CD4-positive, alpha-beta T cell treated with Interleukin-1 beta for 1 hour (primary cell): ENCODE measurements around the gene ST8SIA6.
"Not testable (repeated sequence)": the region's sequence is repeated elsewhere in the genome, so short reads cannot be mapped to it uniquely, and the experiment has no call there.

Experiments
- DNase-seq, 2 donors: peaks; one replicate each; pipeline ENCODE4 v3.0.0-alpha.2; 2020 to 2022

The ST8SIA6 gene

GRCh38 chr10:17425584-17426262, 28.7 kb downstream of the ST8SIA6 start:
- DNase-seq = peak; percentile 39 to 53

GRCh38 chr10:17423632-17424186, 30.7 kb downstream of the ST8SIA6 start:
- DNase-seq = no peak

DNA sequence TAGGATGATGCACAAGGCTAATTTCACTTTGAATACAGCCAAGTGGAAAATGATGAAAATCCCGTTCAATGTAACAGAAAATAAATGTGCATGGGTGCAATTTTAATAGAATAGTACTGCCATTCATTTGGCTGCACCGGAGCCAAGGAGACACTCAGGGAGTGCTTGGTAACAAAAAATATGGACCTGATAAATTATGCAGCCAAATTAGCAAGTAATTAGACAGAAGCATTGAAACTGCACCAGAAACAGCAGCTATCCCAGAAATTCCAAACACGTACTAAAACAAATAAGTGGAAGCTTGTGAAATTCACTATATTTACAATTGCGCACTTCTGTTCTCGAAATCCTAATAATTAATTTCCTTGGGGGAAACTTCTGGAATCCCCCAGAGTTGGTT, 31.5 kb downstream of the ST8SIA6 start:
- no peak for DNase-seq

DNA sequence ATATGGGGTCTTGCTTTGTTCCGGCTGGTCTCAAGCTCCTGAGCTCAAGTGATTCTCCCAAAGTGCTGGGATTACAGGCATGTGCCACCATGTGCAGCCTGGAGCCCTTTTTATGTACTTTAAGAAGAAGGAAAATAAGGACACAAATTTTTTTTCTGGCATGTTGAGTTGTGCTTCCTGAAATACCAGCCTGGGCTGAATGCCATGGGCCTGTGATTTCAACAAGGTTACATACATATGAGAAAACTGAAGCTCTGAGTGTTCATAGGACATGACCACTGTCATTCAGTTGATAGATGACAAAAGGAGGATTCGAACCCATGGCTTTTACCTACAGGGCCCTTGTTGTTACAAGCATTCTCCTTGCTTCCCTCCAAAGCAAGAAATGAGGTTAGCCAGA, 36.1 kb downstream of the ST8SIA6 start:
- no peak for DNase-seq

DNA sequence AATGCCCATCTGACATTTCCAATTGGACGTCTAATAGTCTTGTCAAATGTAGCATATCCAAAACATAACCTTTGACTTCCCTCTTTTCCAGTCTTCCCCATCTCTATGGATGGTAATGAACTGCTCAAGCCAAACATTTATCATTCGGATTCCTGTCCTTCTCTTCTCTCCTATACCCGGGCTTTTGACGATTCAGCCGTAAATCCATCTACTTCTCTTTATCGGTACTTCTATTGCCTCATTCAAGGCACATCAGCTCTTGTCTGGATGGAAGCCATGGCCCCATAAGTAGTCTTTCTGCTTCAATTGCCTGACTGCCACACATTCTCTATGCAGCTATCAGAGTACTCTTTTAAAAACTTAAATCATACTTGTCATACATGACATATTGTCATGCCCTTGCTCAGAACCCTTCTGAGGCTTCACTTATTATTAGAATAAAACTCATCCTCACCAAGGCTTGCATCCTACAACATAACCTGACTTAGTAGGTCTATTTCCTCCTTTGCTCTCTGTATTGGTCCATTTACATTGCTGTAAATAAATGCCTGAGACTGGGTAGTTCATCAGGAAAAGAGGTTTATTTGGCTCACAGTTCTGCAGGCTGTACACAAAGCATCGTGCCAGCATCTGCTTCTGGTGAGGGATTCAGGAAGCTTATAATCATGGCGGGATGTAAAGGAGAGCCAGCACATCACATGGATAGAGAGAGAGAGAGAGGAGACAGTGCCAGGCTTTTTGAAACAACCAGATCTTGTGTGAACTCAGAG, 37.8 kb downstream of the ST8SIA6 start:
- DNase-seq = no peak

GRCh38 chr10:17415046-17415658, 39.2 kb downstream of the ST8SIA6 start:
- DNase-seq = no peak

GRCh38 chr10:17414484-17414883, 39.9 kb downstream of the ST8SIA6 start:
- DNase-seq = no peak

DNA sequence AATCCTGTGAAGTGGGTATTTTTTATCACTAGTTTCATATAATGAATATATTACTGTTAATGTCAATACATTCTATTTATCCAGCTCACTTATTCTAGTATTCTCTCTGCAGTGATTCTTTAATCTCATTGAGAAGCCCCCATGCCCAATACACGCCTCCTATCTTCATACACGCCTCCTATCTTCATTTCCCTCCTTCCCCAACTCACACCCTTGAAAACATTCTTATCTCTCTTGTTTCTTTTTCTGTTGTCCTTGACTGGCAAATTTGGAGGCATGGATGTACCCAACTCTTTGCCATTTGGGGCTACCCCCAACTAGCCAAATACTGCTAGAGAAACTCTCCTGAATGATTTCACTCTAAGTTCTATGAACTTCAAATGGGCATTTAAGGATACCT, 40.5 kb downstream of the ST8SIA6 start:
- no peak for DNase-seq

DNA sequence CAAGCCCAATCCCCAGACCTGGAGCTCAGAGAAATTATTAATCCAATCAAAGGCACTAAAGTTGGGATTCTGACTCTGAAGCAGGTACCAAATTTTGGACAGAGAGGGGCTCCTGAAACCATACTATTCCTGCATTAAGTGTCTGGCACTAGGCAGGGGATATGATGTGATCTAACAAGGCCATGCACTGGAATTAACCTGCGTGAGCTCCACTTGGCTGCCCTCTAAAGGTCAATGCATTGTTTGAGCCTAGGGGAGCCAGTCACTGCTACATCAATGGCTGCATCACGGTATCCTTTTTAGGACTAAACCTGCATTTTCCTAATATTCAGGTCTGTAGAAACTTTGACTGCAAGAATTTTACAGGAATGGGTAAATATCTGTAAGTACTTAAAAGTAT, 42.1 kb downstream of the ST8SIA6 start:
- no peak for DNase-seq

DNA sequence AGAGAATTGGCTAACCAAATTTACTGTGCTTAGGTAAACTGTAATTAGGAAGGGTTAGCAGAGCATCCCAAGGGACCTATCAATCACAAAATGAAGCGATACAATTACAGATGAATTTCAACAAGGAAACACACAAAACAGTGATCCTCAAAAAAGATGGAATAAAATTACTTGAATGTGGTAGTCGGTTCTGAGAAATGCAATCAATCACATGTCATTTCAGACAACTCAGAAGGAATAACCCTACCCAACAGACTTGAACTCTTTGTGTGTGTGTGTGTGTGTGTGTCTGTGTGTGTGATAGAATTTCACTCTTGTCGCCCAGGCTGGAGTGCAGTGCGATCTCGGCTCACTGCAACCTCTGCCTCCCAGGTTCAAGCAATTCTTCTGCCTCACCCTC, 43.5 kb downstream of the ST8SIA6 start:
- DNase-seq = no peak

GRCh38 chr10:17409170-17409733, 45.1 kb downstream of the ST8SIA6 start:
- peak in 1 of 2 donors; percentile 52 for DNase-seq

DNA sequence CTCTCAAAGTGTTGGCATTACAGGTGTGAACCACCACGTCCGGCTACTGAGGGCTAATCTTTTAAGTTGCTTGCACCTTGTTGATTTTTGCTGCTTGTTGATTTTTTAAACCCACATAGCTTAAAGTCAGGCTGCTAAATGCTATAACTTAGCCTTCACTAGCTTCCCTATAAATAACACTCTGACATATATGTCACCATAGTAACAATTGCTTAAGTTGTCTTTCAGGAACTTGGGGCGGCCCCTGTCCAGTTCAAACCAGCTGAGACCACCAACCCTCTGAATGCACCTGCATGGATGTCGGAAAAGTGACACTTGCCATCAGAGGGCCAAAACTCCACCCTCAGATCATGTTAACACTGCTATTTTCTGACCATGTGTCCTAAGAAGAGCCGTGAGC, 47.3 kb downstream of the ST8SIA6 start:
- no peak for DNase-seq

DNA sequence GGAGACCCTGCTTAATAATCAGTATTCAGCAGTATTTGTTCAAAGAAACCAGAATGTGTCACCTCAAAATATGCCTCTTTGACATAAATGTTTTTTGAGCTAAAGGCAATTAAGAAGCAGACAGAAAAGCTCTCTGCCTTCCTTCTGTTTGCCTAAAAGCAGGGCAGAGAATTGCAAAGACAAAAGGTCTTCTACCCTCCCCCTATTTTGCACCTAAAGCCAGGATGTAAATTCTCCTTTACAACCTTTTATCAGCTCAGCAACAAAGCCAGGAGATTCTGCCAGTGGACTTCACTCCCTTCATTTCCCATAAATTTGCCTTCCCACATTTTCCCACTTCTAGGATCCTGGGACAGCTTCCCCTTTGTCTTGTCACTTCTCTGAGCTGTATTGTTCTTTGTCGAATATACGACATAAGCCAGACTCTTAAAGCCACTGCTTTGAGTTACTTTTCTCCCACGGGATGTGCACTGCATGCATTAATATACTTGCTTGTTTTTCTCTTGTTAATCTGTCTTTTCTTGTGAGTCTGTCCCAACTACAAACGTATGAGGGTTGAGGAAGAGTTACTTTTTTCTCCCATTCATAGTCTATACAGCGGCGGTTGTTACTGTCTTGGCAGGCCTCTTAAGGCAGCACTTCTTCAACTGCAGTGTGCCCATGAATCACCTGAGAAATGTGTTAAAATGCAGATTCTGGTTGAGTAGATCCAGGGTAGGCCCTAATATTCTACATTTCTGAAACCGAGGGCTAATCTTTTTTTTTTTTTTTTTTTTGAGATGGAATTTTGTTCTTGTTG, 48.2 kb downstream of the ST8SIA6 start:
- DNase-seq = no peak

GRCh38 chr10:17403161-17403560, 51.2 kb downstream of the ST8SIA6 start:
- no peak for DNase-seq

DNA sequence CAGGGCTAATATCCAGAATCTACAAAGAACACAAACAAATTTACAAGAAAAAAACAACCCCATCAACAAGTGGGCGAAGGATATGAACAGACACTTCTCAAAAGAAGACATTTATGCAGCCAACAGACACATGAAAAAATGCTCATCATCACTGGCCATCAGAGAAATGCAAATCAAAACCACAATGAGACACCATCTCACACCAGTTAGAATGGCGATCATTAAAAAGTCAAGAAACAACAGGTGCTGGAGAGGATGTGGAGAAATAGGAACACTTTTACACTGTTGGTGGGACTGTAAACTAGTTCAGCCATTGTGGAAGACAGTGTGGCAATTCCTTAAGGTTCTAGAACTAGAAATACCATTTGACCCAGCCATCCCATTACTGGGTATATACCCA, 52.4 kb downstream of the ST8SIA6 start:
- not testable (repeated sequence) for DNase-seq

GRCh38 chr10:17396004-17396403, 58.4 kb downstream of the ST8SIA6 start:
- DNase-seq = no peak

GRCh38 chr10:17394854-17395253, 59.5 kb downstream of the ST8SIA6 start:
- no peak for DNase-seq

GRCh38 chr10:17387861-17388503, 66.4 kb downstream of the ST8SIA6 start:
- DNase-seq = no peak

DNA sequence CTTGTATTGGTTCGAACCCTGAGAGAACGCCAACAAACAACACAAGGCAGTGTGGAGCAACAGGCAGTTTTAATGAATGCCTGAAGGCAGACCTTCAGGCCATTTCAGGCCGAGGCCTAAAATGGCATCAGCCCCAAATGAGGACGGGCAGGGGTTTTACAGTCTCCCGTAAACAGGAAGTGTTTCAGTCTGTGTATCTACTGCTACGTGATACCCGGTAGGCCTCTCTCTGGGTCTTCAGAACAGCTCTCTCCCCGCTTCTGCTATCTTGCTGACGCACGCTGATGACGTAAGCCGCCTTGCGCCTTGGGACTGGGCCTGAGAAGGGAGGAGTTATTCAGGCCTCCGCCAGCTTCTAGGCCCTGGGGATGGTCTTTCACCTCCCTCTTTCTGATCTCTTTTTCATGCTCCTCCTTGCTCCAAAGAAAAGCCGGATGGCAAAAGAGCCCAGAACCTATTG, 67.7 kb downstream of the ST8SIA6 start:
- no peak for DNase-seq

- no peak for DNase-seq
Measured at GRCh38 chr10:17386021-17386420, 68.4 kb downstream of the ST8SIA6 start.

- DNase-seq = no peak
Measured at GRCh38 chr10:17385066-17385465, 69.3 kb downstream of the ST8SIA6 start.
